GM21360 (cell line): ENCODE results near the gene C22orf23.
"Not testable (repeated sequence)": the region's sequence is repeated elsewhere in the genome, so short reads cannot be mapped to it uniquely, and the experiment has no call there.

ENCODE experiments used
- ATAC-seq: cut with Tn5 transposase; IDR thresholded peaks from one replicate; pipeline ENCODE4 v1.9.1; 2021; ENCODE audit warnings: mild to moderate bottlenecking, moderate library complexity; ENCODE audit not compliant: unreplicated experiment

C22orf23 gene

GRCh38 chr22:37957232-37957631, 3.8 kb upstream of the C22orf23 start:
- ATAC-seq, result no peak

- not testable (repeated sequence) for ATAC-seq
Observed at GRCh38 chr22:37955825-37956397, 2.5 kb upstream of the C22orf23 start.

- ATAC-seq, result no peak
Observed at GRCh38 chr22:37954686-37955085, 1.3 kb upstream of the C22orf23 start.

- peak; percentile 32 for ATAC-seq
Observed at GRCh38 chr22:37953062-37953436, 352 bp downstream of the C22orf23 start.

- ATAC-seq, result not testable (repeated sequence)
Observed at GRCh38 chr22:37952629-37953028, 772 bp downstream of the C22orf23 start.

- no peak for ATAC-seq
Observed at GRCh38 chr22:37951305-37951704, 2.1 kb downstream of the C22orf23 start.

- ATAC-seq, result not testable (repeated sequence)
Observed at GRCh38 chr22:37947142-37947795, 6.1 kb downstream of the C22orf23 start.

- ATAC-seq, result not testable (repeated sequence)
Observed at GRCh38 chr22:37944423-37944822, 9.0 kb downstream of the C22orf23 start.

- no peak for ATAC-seq
Observed at GRCh38 chr22:37943825-37944198, 9.6 kb downstream of the C22orf23 start.

GRCh38 chr22:37943136-37943824, 10.1 kb downstream of the C22orf23 start:
- ATAC-seq, result no peak

GRCh38 chr22:37942133-37942532, 11.3 kb downstream of the C22orf23 start:
- ATAC-seq, result no peak

- ATAC-seq, result no peak
Observed at GRCh38 chr22:37940698-37941376, 12.6 kb downstream of the C22orf23 start.

- ATAC-seq, result peak; percentile 64
Observed at GRCh38 chr22:37933711-37934376, 19.6 kb downstream of the C22orf23 start.

GRCh38 chr22:37932821-37933578, 20.4 kb downstream of the C22orf23 start:
- no peak for ATAC-seq

GRCh38 chr22:37932401-37932800, 21.0 kb downstream of the C22orf23 start:
- no peak for ATAC-seq

- ATAC-seq, result no peak
Observed at GRCh38 chr22:37931893-37932389, 21.5 kb downstream of the C22orf23 start.

- no peak for ATAC-seq
Observed at GRCh38 chr22:37930952-37931440, 22.4 kb downstream of the C22orf23 start.

- no peak for ATAC-seq
Observed at GRCh38 chr22:37930270-37930951, 23.0 kb downstream of the C22orf23 start.

GRCh38 chr22:37929390-37929789, 24.0 kb downstream of the C22orf23 start:
- ATAC-seq, result no peak

- no peak for ATAC-seq
Observed at GRCh38 chr22:37927637-37927936, 25.8 kb downstream of the C22orf23 start.
